Activated B cell treated with CpG ODN at 0.5 μM for 24 hours (primary cell): ENCODE measurements around the gene NOM1. TPM values are rescaled to one million over a fixed set of nuclear protein-coding genes. Genes with fewer than 3 reads are reported as not detected.

Experiments used
- ATAC-seq: fragments of 200-7000 bp; cut with Tn5 transposase; one replicate; pipeline ENCODE4 v1.10.0; 2021; ENCODE audit warnings: low read depth, mild to moderate bottlenecking, moderate library complexity
- CTCF ChIA-PET: fragments of 350-600 bp; sonication (Branson Sonifier 250); formaldehyde crosslinking; loops from one replicate; lab custom pipeline; 2021; ENCODE audit warnings: antibody characterized with exemption; lab: Charles Lee
- POLR2A ChIA-PET: fragments of 350-600 bp; sonication (Branson Sonifier 250); formaldehyde crosslinking; loops from one replicate; lab custom pipeline; 2021; ENCODE audit warnings: antibody characterized with exemption; lab: Charles Lee
- DNase-seq: peaks from one replicate; pipeline ENCODE4 v3.0.0; 2022
- H3K27ac Mint-ChIP-seq: one replicate; pipeline ENCODE4 v1.8.0; 2020; ENCODE audit warnings: mixed read lengths
- H3K27me3 Mint-ChIP-seq: one replicate; pipeline ENCODE4 v1.8.0; 2021; ENCODE audit warnings: mixed read lengths
- H3K36me3 Mint-ChIP-seq: one replicate; pipeline ENCODE4 v1.8.0; 2021; ENCODE audit warnings: low read depth, mixed read lengths
- H3K4me1 Mint-ChIP-seq: one replicate; pipeline ENCODE4 v1.8.0; 2021; ENCODE audit warnings: mixed read lengths
- H3K4me3 Mint-ChIP-seq: one replicate; pipeline ENCODE4 v1.8.0; 2020; ENCODE audit warnings: mild to moderate bottlenecking, mixed read lengths
- H3K9me3 Mint-ChIP-seq: one replicate; pipeline ENCODE4 v1.8.0; 2020; ENCODE audit warnings: mixed read lengths
- intact Hi-C: fragments of 100-400 bp; cut with micrococcal nuclease; formaldehyde crosslinking; loops from one replicate; pipeline ENCODE4 v1.15.1; 2024
- total RNA-seq: library from RNA; stranded (reverse); gene quantifications from 2 replicates; pipeline ENCODE4 v1.2.3, GENCODE V29; 2022
- TF ChIP-seq, protein P1 (sequence below): fragments of 200-600 bp; IDR thresholded peaks from one replicate; pipeline ENCODE4 v1.8.0; 2022; ENCODE audit warnings: antibody characterized with exemption, mild to moderate bottlenecking

The NOM1 gene
- total RNA-seq, 1 donor from 2014 or later: 39.1 TPM

DNA sequence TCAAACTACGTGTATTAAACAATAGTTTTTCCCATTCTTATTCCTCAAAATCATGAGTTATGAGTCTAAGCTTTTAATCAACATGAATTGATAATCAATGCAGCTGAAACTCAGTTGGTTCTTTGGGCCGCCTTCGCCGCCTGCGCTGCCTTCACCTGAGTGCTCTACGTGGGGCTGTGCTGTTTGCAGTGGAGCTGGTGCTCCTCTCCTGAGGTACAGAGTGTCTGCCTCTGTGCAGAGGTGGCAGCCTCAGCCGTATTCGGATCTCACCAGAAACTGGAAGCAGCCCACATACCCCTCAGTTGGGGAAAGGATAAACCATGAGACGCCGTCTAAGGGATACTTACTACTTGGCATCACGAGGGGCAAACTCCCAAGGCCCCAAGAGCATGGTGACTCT is 15.5 kb downstream of the NOM1 start:
- POLR2A ChIA-PET: no interaction called here
- ATAC-seq: no peak
- intact Hi-C loops: no loop called here
- Mint-ChIP-seq H3K27ac (no peak overlapping the region), H3K27me3 (no peaks in the 10 kb centered on the region), H3K4me1 (no peaks in the 10 kb centered on the region), H3K9me3 (no peaks in the 10 kb centered on the region), H3K36me3 (peaks cover 94% of the 10 kb centered on the region), H3K4me3 (no peak overlapping the region)
- CTCF ChIA-PET: no interaction called here
- no peak for DNase-seq
- TF ChIP-seq, protein P1, sequence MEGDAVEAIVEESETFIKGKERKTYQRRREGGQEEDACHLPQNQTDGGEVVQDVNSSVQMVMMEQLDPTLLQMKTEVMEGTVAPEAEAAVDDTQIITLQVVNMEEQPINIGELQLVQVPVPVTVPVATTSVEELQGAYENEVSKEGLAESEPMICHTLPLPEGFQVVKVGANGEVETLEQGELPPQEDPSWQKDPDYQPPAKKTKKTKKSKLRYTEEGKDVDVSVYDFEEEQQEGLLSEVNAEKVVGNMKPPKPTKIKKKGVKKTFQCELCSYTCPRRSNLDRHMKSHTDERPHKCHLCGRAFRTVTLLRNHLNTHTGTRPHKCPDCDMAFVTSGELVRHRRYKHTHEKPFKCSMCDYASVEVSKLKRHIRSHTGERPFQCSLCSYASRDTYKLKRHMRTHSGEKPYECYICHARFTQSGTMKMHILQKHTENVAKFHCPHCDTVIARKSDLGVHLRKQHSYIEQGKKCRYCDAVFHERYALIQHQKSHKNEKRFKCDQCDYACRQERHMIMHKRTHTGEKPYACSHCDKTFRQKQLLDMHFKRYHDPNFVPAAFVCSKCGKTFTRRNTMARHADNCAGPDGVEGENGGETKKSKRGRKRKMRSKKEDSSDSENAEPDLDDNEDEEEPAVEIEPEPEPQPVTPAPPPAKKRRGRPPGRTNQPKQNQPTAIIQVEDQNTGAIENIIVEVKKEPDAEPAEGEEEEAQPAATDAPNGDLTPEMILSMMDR: no peak

GRCh38 chr7:156966387-156966786 is 16.9 kb downstream of the NOM1 start:
- Mint-ChIP-seq H3K4me1 (no peaks in the 10 kb centered on the region), H3K9me3 (no peaks in the 10 kb centered on the region), H3K4me3 (no peak overlapping the region), H3K27ac (no peak overlapping the region), H3K36me3 (peaks cover 92% of the 10 kb centered on the region), H3K27me3 (no peaks in the 10 kb centered on the region)
- no peak for DNase-seq
- TF ChIP-seq, protein P1: no peak
- CTCF ChIA-PET: no interaction called here
- POLR2A ChIA-PET: no interaction called here
- no peak for ATAC-seq
- intact Hi-C loops: no loop called here

DNA sequence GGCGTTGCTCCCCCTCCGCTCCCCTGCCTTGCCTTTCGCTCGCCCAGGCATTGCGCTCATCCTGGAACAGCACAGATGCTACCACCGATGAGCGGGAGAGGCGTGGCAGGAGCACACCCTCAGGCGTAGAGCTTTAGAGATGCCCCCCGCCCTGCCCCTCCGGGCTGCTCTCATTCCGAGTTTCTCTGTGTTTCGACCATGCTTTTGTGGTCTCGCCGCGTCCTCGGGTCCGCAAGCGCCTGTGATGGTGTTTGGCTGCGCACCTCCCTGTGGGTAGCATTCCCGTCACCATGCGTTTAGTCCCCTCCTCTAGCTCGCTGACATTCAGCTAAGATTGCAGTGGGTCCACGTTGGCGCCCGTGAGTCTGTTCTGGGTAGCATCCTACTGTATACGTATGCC is 18.7 kb downstream of the NOM1 start:
- Mint-ChIP-seq H3K27me3 (no peaks in the 10 kb centered on the region), H3K9me3 (no peaks in the 10 kb centered on the region), H3K4me1 (no peaks in the 10 kb centered on the region), H3K27ac (no peak overlapping the region), H3K36me3 (peaks cover 81% of the 10 kb centered on the region), H3K4me3 (no peak overlapping the region)
- no peak for DNase-seq
- ATAC-seq: no peak
- intact Hi-C loops: no loop called here
- TF ChIP-seq, protein P1: no peak
- ChIA-PET CTCF (interaction anchor here (2.3 kb wide), 1 partner anchor 306 kb away, joined by 7 read pairs; no protein-coding TSS in a partner anchor), POLR2A (no interaction called here)

GRCh38 chr7:156969972-156970420 is 20.5 kb downstream of the NOM1 start:
- peaks cover 68% of the 10 kb centered on the region for H3K36me3 Mint-ChIP-seq
- no peak for DNase-seq
- intact Hi-C loops: loop anchor here (1.0 to 10.0 kb wide), 3 partner anchors 280 to 415 kb away; no protein-coding TSS in a partner anchor

GRCh38 chr7:156975620-156976019 is 26.1 kb downstream of the NOM1 start:
- Mint-ChIP-seq H3K27ac (no peak overlapping the region), H3K9me3 (peaks cover 7% of the 10 kb centered on the region), H3K27me3 (no peaks in the 10 kb centered on the region), H3K4me3 (no peak overlapping the region), H3K4me1 (no peaks in the 10 kb centered on the region), H3K36me3 (peaks cover 34% of the 10 kb centered on the region)
- TF ChIP-seq, protein P1: no peak
- intact Hi-C loops: loop anchor here (10.0 kb wide), 1 partner anchor 409 kb away; no protein-coding TSS in a partner anchor
- ATAC-seq (no peak), DNase-seq (no peak)
- ChIA-PET CTCF (no interaction called here), POLR2A (no interaction called here)

More at GRCh38 chr7:156969972-156970420, 20.5 kb downstream of the NOM1 start:
- no peaks in the 10 kb centered on the region for H3K4me1 Mint-ChIP-seq
- CTCF ChIA-PET: interaction anchor here (0.6 to 2.3 kb wide), 2 partner anchors 304 to 414 kb away, joined by 4 to 7 read pairs; no protein-coding TSS in a partner anchor
- H3K27me3 Mint-ChIP-seq: no peaks in the 10 kb centered on the region
- H3K4me3 Mint-ChIP-seq: no peak overlapping the region
- H3K9me3 Mint-ChIP-seq: no peaks in the 10 kb centered on the region
- TF ChIP-seq, protein P1: no peak
- POLR2A ChIA-PET: no interaction called here
- no peak overlapping the region for H3K27ac Mint-ChIP-seq
- no peak for ATAC-seq
